HG03378 (cell line): ENCODE results near the gene SPACA4.

ENCODE experiments used
- ATAC-seq: cut with Tn5 transposase; IDR thresholded peaks from one replicate; pipeline ENCODE4 v1.9.1; 2021; ENCODE audit warnings: mild to moderate bottlenecking, moderate library complexity; ENCODE audit not compliant: unreplicated experiment

SPACA4 gene

DNA sequence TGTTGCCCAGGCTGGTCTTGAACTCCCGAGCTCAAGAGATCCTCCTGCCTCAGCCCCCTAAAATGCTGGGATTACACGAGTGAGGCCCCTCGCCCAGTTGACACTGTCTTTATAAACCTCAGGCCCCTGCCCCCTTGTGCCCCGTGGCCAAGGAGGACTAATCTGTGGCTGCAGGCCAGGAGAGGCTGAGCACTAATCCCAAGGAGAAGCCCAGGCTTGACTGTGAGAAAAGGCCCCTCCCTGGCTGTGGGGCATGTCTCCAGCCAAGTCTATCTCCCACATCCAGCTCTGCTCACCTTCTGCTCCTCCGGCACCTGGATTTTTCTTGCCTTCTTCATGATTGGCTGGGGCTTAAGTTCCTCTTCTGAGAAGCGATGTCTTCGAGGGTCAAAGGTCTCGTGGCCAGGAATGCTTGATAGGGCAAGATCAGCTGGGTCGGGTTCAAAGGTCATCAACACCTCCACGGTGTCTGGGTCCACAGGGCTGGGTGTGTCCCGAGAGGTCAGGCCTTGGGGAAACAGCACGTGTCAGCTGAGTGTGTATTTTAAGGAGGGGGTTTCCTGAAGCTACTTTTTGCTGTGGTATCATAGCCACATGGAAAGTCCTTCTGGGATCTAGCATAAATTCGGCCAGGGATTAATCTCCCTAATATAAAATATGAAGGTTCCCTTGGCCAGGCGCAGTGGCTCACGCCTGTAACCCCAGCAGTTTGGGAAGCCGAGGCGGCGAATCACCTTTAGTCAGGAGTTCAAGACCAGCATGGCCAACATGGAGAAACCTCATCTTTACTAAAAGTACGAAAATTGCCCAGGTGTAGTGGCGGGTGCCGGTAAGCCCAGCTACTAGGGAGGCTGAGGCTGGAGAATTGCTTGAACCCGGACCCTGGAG is 26.9 kb downstream of the SPACA4 start:
- no peak for ATAC-seq

DNA sequence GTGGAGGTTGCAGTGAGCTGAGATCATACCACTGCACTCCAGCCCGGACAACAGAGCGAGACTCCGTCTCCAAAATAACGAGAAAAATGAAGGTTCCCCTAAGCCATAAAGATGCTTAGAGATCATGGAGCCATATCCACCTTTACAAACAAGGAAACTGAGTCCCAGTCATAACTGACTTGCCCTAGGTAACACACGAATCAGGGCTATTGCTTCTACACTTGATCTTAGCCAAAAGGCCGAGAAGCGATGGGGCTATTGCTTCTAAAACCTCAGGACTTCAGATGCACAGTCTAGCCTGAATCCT is 27.4 kb downstream of the SPACA4 start:
- no peak for ATAC-seq

DNA sequence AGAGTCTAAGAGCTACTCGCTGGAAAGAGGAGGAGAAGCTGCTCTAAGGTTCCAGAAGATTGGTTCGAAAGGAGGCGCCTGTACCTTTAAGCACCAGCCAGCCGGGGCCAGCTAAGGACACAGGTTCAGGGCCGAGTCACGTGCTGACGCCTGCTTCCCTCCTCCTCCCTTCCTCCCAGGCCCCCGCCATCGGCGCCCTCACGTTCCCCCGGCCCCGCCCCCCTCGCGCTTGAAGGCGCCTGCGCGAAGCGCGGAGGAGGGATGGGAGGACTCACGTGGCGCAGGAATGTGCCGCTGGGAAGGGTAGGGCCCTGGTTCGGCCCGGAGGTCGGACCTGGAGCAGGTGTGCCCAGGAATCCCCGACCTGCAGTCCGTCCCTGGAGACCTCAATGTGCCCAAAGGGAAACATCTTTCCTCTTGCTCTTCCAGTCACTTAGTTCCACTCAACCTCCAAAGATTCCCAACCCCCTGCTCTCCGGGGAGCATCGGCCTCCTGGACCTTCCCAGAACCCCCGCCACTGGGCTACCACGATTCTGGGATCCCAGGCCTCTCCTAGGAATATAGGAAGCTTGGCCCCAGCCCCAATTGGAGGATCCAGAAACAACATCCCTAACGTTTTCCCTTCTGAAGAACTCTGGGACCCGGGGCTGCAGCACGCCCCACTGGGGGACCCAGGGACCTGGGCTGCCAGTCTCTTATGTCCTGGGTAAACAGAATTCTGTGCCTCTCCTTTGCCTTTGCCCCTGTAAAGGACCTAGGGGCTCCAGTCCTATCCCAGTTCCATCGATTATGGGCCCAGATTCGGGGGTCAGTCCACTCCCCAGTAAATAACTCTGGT is 28.1 kb downstream of the SPACA4 start:
- ATAC-seq: no peak

DNA sequence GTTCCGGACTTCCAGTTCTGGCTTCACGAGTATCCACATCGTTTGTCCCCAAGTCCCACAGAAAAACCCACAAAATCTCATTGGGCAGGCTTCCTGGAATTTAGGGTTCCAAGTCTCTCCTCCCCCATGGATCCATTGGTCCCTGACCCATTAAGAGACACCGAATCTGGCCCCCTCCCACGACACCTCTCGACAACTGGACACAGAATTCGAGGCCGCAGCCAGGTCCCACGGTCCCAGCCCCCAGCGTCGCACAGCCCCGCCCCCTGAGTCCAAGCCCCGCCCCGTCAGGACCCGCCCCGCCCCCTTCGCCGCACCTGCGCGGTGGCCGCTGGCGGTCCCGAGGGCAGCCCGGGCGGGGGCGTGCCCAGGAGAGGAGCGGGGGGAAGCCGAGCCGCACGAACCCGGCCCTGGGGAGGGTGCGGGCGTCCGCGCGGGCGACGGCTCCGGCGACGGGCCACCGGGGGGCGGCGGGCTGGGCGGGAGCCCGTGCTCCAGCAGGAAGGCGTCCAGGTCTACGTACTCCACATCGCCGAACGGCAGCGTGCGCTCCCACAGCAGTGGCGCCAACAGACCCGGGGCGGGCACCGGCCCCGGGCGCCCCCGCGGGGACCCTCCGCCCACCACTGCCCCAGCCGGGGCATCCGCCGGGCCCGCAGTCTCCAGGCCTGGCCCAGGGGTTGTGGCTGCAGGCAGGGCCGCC is 28.9 kb downstream of the SPACA4 start:
- ATAC-seq: no peak

DNA sequence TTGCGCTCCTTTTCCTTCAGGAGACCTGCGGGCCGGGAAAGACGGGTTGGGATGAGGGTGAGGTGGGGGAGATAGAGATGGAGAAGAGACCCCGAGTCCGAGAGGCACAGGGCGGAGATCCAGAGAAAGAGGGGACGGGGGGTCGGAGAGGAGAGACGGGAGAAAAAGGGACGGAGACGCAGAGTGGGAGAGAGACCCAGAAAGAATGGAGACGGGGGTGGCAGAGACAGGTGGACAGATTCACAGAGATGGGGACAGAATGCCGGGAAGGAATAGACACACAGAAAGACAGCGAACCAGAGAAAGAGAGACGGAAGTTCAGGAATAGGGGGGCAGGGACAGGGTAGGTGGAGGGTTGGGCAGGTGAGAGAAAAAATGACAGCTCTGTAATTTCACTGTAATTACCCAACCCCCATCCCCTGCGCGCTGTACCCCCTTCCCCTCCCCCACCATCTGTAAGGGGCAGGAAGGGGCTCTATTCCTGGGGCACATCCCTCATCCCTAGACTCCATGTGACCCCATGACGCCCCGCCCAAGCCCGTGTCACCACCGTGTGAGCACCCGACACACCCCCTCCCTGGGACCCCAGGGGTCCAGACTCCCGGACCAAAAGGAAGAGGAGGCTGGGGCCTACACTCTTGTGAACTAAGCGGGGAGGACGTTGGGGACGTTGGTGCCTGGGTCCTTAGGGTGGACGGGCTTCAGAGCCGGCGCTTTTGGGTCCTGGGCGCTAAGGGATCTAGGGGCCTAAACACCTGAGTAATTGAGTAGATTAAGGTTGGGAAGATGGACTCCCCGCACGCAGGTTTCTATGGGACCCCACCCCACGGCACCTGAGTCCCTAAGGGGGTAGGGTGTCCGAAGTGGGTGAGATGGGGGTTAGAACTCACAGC is 29.7 kb downstream of the SPACA4 start:
- ATAC-seq: no peak

DNA sequence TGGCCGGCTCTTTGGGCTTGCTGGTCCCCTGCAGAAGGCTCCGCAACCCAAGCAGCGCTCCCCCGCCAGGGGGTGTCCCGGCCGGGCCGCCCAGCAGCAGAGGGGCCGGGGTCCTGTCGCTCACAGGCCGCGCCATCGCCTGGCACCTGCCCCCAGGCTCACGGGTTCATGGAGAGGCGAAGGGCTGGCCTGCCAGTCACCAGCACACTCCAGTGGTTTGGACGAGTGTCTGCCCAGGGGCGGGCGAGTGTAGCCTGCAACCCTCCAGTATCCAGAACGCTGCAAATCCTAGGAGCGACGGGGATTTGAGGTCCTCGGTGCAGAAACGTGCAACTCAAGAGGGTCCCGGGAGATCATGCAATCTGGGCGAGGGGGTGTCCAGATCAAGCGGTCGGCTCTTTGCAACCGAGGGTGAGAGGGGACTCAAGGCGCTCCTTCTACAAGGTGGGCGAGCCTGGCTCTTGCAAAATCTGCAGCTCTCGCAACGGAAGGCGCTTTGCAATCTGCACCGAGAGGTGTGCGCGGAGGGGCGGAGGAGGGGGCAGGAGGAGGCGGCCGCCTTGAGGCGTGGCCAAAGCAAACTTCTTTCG is 30.4 kb downstream of the SPACA4 start, which contains the start of gene DBP:
TSS of gene DBP (minus strand) at position 521 of the 590 bp plus-strand sequence. CDS start at position 136, 385 bp downstream.
- ATAC-seq: no peak

DNA sequence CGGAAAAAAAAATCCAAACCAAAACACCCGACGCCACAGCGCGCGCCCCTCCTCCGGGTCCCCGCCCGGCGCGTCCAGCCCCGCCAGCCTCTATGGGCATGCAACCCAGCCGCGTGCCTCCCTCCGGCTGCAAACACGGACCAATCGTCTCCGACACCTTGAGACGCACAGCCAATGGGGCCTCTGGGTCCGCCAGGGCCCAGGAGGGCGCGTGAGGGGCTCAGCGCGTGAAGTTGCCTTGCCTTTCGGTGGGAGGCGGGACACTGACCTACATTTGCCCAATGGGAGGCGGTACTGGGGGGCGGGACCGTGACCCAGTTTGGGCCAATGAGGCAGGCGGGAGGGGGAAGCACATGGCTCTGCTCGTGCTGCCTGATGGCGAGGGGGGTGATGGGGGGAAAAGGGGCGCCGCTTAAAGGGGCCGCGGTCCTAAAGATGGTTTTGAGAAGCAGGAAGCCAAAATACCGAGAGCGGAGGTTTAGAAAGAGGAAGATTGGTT is 31.0 kb downstream of the SPACA4 start:
- ATAC-seq: peak; percentile 62

DNA sequence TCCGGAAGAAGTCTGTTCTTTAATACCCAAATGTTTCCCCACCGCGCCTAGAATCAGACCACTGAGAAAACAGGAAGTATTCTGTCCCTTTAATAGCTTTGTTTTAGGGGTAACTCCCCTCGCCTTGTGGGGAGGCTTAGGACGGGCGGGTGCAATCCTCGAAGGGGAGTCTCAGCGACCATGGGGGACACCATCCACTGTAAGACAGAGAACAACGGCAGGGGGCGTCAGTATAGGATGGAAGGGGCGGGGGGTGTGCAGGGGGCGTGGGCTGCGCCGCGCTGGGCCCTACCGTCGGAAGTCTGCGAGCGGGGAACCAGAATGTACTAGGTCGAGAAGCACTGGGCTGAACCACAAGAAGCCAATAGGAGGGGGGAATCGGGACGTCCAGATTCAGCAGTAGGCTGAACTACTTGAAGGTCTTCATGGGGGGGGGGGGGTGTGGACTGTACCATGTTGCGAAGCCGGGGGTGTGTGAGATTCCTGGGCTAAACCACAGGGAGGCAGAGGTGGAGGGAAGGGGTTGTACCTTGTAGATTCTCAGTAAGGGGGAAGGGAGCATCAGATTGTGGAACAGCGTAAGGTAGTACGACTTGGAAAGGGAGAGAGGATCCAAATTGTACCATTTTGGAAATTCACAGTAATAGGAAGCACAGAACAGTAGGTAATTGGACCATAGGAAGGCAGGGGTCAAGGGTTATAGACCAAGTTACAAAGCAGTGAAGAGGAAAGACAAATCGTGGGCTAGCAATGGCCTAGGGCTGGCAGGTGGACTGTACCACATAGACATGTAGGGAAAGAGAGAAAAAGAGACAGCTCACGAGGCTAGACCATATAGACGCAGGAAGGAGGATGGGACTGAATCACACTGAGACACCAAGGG is 31.6 kb downstream of the SPACA4 start:
- ATAC-seq: peak; percentile 28

DNA sequence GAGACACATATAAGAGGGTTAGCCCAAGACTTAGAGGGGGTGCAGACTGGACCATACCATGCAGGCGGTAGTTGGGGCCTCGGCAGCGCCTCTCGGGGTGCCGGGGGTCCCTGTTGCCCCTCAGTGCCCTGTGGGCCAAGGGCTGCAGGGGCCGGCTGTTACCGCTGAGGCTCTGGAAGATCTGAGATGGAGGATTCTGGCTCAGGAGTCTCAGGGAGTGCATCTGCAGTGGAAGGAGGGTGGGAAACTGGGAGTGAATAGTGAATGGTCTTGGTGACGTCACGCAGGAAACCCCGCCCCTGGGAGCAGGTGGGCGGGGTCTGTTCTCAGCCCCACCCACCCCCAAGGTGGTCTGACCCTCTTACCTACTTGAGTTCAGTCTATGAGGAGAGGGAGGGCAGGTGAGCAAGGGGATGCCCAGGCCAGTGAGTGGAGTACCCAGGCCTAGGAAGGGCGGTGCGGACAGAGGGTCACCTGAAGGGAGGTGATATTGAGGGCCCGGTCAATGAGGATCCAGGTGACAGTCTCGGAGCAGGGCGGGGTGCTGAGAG is 32.4 kb downstream of the SPACA4 start:
- ATAC-seq: no peak

DNA sequence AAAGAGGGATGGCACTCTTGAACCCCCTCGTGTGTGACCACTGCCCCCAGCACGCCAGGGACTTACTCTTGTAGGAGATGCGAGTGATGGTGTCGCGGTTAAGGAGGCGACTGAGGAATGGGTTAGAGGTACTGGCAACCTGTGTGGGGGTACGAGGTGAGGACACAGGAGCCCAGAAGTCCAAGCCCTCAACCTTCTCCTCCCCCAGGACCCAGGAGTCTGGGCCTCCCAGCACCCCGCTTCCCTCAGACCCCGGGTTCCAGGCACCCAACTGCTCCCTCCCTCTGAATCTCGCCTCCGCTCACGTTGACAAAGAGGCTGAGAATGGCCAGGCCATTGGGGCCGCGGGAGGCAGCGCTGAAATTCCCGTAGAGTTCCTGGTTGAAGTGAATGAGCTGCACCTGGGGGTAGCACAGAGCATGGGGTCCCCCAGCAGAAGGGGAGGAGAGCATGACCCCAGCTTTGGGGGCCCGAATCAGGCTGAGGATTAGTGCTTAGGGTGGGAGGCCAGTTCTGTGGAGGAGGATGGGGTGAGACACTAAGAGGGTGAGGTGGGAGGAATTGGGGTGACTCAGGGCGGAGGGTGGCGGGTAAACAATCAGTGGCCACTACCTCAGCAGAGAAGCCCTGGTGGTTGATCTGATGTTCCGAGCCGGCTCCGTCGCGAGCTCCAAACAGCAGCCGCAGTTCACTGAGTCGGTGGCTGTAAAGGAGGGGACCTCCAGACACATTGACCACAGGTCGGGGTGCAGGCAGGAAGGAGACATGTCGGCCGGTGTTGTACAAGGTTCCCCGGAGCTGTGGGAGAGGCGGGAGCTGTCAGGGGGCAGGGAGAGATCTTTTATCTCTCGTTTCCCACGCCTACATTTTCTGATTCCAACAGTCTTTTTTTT is 33.2 kb downstream of the SPACA4 start:
- ATAC-seq: no peak

DNA sequence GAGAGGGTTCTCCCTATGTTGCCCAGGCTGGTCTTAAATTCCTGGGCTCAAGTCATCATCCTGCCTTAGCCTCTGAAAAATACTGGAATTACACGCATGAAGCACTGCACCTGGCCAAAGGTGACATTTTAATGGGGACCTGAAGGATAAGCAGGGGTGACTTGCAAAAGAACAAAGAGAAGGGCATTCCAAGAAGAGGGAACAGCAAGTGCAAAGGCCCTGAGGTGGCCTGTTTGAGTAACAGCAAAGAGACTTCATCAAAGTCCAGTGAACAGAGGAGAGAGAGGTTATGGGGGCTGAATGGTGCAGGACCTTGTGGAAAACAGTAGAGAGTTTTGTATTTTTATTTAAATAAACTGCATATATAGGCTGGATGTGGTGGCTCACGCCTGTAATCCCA is 35.3 kb downstream of the SPACA4 start:
- ATAC-seq: no peak

DNA sequence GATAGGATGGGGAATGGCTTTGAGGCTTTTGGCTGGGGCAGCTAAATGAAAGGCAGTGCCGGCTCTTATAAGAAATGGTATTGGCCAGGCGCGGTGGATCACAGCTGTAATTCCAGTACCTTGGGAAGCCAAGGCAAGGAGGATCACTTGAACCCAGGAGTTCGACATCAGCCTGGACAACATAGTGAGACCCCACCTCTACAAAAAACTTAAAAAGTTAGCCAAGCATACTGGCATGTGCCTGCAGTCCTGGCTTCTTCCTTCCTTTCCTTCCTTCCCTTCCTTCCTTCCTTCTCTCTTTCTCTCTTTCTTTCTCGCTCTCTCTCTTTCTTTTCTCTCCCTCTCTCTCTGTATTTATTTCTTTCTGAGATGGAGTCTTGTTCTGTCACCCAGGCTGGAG is 36.3 kb downstream of the SPACA4 start:
- no peak for ATAC-seq

DNA sequence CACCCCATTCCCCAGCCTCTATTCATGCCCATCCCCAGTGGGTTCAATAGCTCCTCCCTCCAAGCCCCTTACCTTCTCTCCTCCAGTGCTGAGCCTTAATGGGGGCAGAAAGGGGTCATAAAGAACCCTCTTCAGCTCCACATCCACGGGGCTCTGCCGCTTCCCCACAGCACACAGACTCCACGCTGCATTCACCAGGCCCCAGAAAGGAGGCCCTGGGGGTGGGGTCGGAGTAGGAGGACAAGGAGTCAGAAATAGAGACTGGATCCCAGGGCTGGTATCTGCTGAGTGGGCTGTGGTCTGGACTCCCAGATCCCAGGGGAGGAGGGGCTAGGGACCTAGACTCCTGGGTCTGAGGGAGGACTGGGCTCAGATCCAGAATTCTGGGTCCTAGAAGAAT is 37.8 kb downstream of the SPACA4 start:
- no peak for ATAC-seq

DNA sequence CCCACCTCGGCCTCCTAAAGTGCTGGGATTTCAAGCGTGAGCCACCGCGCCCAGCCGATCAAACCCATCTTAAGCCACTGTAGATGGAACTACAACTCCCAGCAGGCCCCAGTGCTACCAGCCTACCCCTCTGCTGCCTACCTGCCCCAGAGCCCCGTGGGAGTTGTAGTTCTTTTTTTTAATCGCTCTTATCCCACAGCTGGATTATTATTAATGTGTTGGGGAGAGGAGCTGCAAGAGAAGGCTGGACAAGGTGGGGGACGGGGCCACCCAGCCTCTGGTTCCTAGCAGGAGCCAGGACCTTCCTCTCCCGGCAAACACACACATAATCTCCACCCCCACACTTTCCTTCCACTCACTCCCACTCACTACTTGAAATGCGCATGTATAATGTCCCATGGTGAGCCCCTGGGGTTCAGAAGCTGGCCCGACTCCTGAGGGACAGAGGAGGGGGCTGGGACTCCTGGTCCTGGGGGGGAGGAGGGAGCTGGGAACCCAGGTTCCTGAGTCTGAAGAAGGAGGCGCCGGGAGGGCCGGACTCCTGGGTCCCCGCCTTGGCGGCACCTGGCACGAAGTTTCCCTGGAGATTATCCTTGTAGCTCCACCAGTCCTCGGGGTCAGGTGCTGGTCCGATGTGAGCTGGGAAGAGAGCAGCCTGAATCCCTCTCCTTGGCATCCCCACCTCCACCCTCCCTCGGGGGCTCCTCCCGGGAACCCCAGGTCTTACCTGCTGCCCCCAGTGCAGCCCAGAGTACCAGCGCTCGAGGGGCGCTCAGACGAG is 38.5 kb downstream of the SPACA4 start:
- ATAC-seq: peak; percentile 44

DNA sequence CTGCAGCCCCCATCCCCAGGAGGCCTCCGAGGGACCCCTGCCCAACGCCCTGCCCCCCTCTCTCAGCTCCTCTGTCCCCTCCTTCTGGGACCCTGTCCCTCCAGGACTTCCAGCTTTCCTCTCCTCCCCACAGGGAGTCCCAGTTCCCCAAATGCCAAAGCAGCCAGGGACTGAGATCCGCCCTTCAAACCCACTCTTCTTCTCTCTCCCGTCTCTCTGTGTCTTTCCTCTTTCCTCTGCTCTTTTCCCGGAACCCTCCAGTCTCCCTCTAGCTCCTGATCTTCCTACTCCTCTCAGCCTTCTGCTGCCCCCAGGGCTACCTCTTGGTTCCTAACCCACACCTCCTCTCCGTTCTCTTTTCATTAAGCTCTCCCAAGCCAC is 39.1 kb downstream of the SPACA4 start:
- ATAC-seq: no peak

DNA sequence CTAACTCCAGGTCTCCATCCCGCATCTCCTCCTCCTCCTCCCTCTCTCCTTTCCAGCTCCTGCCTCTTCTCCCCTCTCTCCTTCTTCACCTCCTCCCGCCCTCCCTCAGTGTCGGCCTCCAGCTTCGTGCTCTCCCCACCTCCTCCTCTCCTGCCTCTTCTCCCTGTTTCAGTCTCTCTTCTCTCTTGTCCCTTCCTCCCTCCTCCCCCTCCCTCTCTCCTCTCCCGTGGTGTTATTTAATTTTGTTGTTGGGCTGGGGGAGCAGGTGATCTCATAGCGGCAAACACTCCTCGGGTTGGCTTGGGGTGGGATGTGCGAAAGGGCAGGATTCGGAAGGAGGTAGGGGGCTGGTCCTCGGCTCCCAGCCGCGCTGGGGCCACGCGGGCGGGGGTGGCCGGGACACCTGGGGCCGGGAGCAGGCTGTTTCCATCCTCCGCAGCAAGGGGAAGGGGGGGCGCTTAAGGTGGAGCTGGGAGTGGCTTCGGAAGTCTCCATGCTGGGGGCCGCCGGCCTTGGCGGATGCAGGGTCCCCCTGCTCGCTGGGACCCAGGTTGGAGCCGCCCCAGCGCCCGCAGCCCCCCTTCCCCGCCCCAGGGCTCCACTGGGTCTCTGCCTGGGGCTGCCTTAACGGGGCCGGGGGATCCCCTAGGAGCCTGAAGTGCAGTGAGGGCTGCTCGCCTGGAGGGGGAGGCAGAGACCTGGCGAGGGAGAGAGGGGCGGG is 39.6 kb downstream of the SPACA4 start, which contains the start of gene CA11:
TSS of gene CA11 (minus strand) at position 187 of the 721 bp plus-strand sequence. CDS start 555 bp downstream, outside the sequence.
- ATAC-seq: no peak
